ENCODE measurements around the gene IL31RA.

Gene IL31RA

GRCh38 chr5:55821731-55822512 is 29.2 kb upstream of the IL31RA start:
- Histone ChIP-seq H3K27me3 (ENCODE audit: insufficient read depth, low read depth, severe bottlenecking) (no peaks in the 10 kb centered on the region), H3K27ac (no peak overlapping the region), H3K9me3 (ENCODE audit: severe bottlenecking) (no peaks in the 10 kb centered on the region), H3K36me3 (no peaks in the 10 kb centered on the region), H3K4me3 (ENCODE audit: low read depth, low read length) (no peak overlapping the region)
- no peak for TF ChIP-seq CTCF (IDR thresholded peaks at IDR 0.05; ENCODE audit: low read depth, low read length)
- DNase-seq, result no peak

GRCh38 chr5:55823151-55823796 is 27.9 kb upstream of the IL31RA start:
- H3K27me3 ChIP-seq (ENCODE audit: insufficient read depth, low read depth, severe bottlenecking), result no peaks in the 10 kb centered on the region
- H3K4me3 ChIP-seq (ENCODE audit: low read depth, low read length), result no peak overlapping the region
- H3K27ac ChIP-seq, result no peak overlapping the region
- H3K36me3 ChIP-seq, result no peaks in the 10 kb centered on the region
- no peak for TF ChIP-seq CTCF (IDR thresholded peaks at IDR 0.05; ENCODE audit: low read depth, low read length)
- H3K9me3 ChIP-seq (ENCODE audit: severe bottlenecking), result no peaks in the 10 kb centered on the region
- DNase-seq, result no peak

DNA sequence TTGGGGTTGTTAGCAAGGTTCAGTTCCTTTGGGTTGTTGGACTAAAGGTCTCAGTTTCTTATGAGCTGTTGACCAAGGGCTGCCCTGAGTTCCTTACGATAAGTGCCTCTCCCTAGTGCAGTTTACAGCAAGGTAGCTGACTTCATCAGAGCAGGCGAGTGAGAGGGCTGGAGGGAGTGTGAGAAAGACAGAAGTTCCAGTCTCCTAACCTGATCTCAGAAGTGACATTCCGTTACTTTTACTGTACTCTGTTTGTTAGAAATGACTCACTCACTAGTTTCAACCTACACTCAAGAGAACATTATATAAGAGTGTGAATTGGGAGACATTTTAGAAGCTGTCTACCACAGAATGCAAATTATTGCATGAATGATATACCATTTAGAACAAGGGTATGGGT is 21.2 kb upstream of the IL31RA start:
- Histone ChIP-seq H3K9me3 (ENCODE audit: severe bottlenecking) (no peaks in the 10 kb centered on the region), H3K27ac (no peak overlapping the region), H3K27me3 (ENCODE audit: insufficient read depth, low read depth, severe bottlenecking) (no peaks in the 10 kb centered on the region), H3K4me3 (ENCODE audit: low read depth, low read length) (no peak overlapping the region), H3K36me3 (no peaks in the 10 kb centered on the region)
- no peak for TF ChIP-seq CTCF (IDR thresholded peaks at IDR 0.05; ENCODE audit: low read depth, low read length)
- DNase-seq, result no peak

DNA sequence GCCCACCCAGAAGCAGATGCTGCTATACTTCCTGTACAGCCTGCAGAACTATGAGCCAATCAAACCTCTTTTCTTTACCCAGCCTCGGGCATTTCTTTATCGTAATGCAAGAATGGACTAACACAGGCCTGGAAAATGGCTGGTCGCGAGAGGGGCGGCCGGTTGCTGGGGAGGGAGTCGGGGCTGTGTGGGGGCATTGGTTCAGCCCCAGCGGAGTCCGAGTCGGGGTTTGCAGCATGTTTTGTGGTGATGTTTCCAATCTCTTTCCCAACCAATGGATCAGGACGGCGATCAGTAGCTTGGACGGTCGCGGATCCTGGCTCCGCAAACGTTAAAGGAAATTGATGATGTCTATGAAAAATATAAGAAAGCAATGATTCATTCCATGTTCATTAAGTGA is 18.7 kb upstream of the IL31RA start:
- Histone ChIP-seq H3K27me3 (ENCODE audit: insufficient read depth, low read depth, severe bottlenecking) (no peaks in the 10 kb centered on the region), H3K36me3 (no peaks in the 10 kb centered on the region), H3K4me3 (ENCODE audit: low read depth, low read length) (no peak overlapping the region), H3K27ac (no peak overlapping the region), H3K9me3 (ENCODE audit: severe bottlenecking) (no peaks in the 10 kb centered on the region)
- DNase-seq, result no peak
- no peak for TF ChIP-seq CTCF (IDR thresholded peaks at IDR 0.05; ENCODE audit: low read depth, low read length)

DNA sequence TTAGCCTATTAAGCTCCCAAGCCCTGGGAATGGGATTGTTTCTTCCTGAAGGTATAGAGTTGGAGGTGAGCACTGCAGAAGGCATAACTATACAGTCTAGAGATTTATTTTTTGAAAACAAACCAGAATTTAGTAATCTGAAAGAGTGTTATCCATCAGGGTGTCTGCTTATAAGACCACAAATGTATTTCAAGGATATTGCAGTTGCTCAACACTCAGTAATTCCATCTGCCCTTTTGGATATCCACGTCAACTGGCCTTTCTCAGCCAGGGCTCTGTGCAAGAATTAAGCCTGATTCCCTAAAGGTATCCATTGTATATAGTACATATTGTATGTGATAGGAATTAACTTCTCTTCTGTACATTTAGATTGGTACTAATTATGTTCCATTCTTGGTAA is 15.0 kb upstream of the IL31RA start:
- no peak for DNase-seq
- Histone ChIP-seq H3K4me3 (ENCODE audit: low read depth, low read length) (no peak overlapping the region), H3K36me3 (no peaks in the 10 kb centered on the region), H3K27me3 (ENCODE audit: insufficient read depth, low read depth, severe bottlenecking) (no peaks in the 10 kb centered on the region), H3K9me3 (ENCODE audit: severe bottlenecking) (no peaks in the 10 kb centered on the region), H3K27ac (no peak overlapping the region)
- TF ChIP-seq CTCF (IDR thresholded peaks at IDR 0.05; ENCODE audit: low read depth, low read length), result no peak
